Psoas muscle (tissue), 8 donors: ENCODE data around the gene PSMA4. TPM values are rescaled to one million over a fixed set of nuclear protein-coding genes. Genes with fewer than 3 reads are reported as not detected.
"Not testable (repeated sequence)": the region's sequence is repeated elsewhere in the genome, so short reads cannot be mapped to it uniquely, and the experiment has no call there.

Source experiments
- ATAC-seq, 4 donors: fragments of 200-7000 bp; cut with Tn5 transposase; one replicate each; pipeline ENCODE4 v1.9.1; 2020; ENCODE audit warnings: moderate library complexity in 3 of 4, mild to moderate bottlenecking in 2 of 4
- DNase-seq, 2 donors: peaks; one replicate each; pipeline ENCODE4 v3.0.0-alpha.2; 2020
- H3K27ac ChIP-seq: fragments of 200-600 bp; one replicate; pipeline ENCODE4 v1.8.0; 2022
- H3K27me3 ChIP-seq, 3 donors: fragments of 200-600 bp in 1 of 3; one replicate each; pipeline versions ENCODE4 v1.6.1 to v1.8.0; 2013 to 2022; ENCODE audit warnings: low read length in 2 of 3, mild to moderate bottlenecking in 2 of 3, moderate library complexity in 1 of 3; ENCODE audit not compliant: insufficient read depth in 3 of 3
- H3K36me3 ChIP-seq, 2 donors: fragments of 200-600 bp in 1 of 2; one replicate each; pipeline versions ENCODE4 v1.6.1 to v1.8.0; 2013 to 2022; ENCODE audit warnings: low read depth in 1 of 2, mild to moderate bottlenecking in 1 of 2, moderate library complexity in 1 of 2; ENCODE audit not compliant: insufficient read depth in 1 of 2
- H3K4me1 ChIP-seq: fragments of 200-600 bp; one replicate; pipeline ENCODE4 v1.8.0; 2022
- H3K4me3 ChIP-seq: fragments of 200-600 bp; one replicate; pipeline ENCODE4 v1.8.0; 2022; ENCODE audit warnings: mild to moderate bottlenecking
- H3K9me3 ChIP-seq: fragments of 200-600 bp; one replicate; pipeline ENCODE4 v1.8.0; 2022
- WGBS, 3 donors: extraction: QIAGEN DNeasy Blood & Tissue Kit; methylation state at CpG; one replicate each; pipeline versions ENCODE4 v1.1.6 to v1.1.7; 2013; 5-methylcytosine and 5-hydroxymethylcytosine counted together
- intact Hi-C, 2 donors: fragments of 100-400 bp; cut with DNase I; formaldehyde crosslinking; loops; one replicate each; pipeline versions ENCODE4 v1.11.0 to v1.14.2; 2022
- polyA plus RNA-seq, 3 donors: library from polyadenylated mRNA; stranded (reverse); fragments of 200-250 nt; gene quantifications; one replicate each; pipeline ENCODE4 v1.2.3, GENCODE V29; 2013
- total RNA-seq, 4 donors: library from RNA; stranded (reverse); fragmentation: NEBNext Ultra II Directional in 2 of 4; extraction: Animal tissue kit (Norgen Biotek cat#: 25700) in 2 of 4; gene quantifications; one replicate each; pipeline versions ENCODE4 v1.2.1 to v1.2.4, GENCODE V29; 2021 to 2023
- TF ChIP-seq, protein P1 (sequence below): fragments of 200-600 bp; IDR thresholded peaks from one replicate; pipeline ENCODE4 v1.8.0; 2022; ENCODE audit warnings: antibody characterized with exemption
- donor health status: healthy with polysubstance abuse.
- donor health status: DM: no; HTN: no; CAD: no; lungs with moderate emphysema.
- donor health status: Bipolar disorder and iron deficiency.
- donor health status: healthy.
- donor health status: DM: yes; HTN: yes; CAD: no.
- donor health status: DM: no; HTN: no; CAD: no.
- donor health status: DM: no; HTN: no; CAD: no.
- donor health status: DM: yes; HTN: yes; CAD: no.

The PSMA4 gene
- total and polyA plus RNA-seq, 7 donors: 94.3 to 487 (median 227) TPM

DNA sequence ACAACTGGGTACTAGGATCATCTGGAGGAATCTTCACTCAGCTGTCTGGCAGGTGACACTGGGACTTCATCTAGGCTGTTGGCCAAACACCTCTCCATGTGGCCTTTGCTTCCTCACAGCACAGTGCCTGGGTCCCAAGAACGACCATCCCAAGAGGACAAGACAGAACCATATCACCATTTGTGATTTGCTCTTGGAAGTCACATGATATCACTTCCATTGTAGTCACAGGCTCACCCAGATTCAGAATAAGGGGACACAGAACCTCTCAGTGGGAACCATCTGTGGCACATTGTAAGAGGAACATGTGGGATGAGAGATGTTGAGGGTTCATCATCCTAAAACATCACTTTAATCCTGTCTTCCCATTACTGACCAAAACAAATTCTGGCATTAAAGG, 1.9 kb upstream of the PSMA4 start:
- Histone ChIP-seq H3K4me3 (no peak overlapping the region), H3K36me3 (peaks cover 10 to 17% of the 10 kb centered on the region in 2 donors), H3K9me3 (no peaks in the 10 kb centered on the region), H3K27ac (no peak overlapping the region), H3K4me1 (peaks cover 11% of the 10 kb centered on the region), H3K27me3 (no peaks in the 10 kb centered on the region)
- 63 to 82% (median 67%) methylated on average over 1 of the region's 1 CpG for WGBS, 3 donors
- no peak for ATAC-seq
- no peak for DNase-seq
- TF ChIP-seq, protein P1, sequence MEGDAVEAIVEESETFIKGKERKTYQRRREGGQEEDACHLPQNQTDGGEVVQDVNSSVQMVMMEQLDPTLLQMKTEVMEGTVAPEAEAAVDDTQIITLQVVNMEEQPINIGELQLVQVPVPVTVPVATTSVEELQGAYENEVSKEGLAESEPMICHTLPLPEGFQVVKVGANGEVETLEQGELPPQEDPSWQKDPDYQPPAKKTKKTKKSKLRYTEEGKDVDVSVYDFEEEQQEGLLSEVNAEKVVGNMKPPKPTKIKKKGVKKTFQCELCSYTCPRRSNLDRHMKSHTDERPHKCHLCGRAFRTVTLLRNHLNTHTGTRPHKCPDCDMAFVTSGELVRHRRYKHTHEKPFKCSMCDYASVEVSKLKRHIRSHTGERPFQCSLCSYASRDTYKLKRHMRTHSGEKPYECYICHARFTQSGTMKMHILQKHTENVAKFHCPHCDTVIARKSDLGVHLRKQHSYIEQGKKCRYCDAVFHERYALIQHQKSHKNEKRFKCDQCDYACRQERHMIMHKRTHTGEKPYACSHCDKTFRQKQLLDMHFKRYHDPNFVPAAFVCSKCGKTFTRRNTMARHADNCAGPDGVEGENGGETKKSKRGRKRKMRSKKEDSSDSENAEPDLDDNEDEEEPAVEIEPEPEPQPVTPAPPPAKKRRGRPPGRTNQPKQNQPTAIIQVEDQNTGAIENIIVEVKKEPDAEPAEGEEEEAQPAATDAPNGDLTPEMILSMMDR: no peak
- intact Hi-C loops: no loop called here

DNA sequence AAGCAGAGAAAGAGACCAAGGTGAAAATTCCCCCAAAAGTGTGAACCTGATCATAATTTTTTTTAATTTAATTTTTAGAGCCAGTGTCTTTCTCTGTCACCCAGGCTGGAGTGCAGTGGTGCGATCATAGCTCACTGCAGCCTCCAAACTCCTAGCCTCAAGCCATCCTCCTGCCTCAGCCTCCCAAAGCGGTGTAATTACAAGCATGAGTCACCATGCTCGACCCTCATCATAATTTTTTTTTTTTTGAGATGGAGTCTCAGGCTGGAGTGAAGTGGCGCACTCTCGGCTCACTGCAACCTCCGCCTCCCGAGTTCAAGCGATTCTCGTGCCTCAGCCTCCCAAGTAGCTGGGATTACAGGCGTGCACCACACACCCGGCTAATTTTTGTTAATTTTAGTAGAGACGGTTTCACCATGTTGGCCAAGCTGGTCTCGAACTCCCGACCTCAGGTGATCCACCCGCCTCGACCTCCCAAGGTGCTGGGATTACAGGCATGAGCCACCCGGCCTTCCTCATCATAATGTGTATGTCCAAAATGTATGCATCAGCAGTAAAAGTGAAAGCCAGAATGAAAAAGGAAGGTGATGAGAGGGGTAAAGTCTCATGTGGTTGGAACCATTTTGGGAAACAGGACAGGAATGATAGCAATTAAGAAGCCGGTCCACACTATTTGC, 642 bp upstream of the PSMA4 start:
- H3K9me3 ChIP-seq, H3K27me3 ChIP-seq, DNase-seq: not testable (repeated sequence)
- peak in 2 of 4 donors; percentile 3 to 16 for ATAC-seq
- intact Hi-C loops: loop anchor here in 1 of 2 donors (5.0 kb wide), 1 partner anchor 102 kb away; the partner anchor contains the start of gene IREB2
- peak overlapping the region; percentile 80 for H3K4me3 ChIP-seq
- H3K27ac ChIP-seq: peak overlapping the region; percentile 96
- WGBS, 3 donors: 70 to 77% (median 71%) methylated on average over 18 of the region's 18 CpGs
- peaks cover 11% of the 10 kb centered on the region for H3K4me1 ChIP-seq
- peaks cover 11 to 29% of the 10 kb centered on the region in 2 donors for H3K36me3 ChIP-seq

DNA sequence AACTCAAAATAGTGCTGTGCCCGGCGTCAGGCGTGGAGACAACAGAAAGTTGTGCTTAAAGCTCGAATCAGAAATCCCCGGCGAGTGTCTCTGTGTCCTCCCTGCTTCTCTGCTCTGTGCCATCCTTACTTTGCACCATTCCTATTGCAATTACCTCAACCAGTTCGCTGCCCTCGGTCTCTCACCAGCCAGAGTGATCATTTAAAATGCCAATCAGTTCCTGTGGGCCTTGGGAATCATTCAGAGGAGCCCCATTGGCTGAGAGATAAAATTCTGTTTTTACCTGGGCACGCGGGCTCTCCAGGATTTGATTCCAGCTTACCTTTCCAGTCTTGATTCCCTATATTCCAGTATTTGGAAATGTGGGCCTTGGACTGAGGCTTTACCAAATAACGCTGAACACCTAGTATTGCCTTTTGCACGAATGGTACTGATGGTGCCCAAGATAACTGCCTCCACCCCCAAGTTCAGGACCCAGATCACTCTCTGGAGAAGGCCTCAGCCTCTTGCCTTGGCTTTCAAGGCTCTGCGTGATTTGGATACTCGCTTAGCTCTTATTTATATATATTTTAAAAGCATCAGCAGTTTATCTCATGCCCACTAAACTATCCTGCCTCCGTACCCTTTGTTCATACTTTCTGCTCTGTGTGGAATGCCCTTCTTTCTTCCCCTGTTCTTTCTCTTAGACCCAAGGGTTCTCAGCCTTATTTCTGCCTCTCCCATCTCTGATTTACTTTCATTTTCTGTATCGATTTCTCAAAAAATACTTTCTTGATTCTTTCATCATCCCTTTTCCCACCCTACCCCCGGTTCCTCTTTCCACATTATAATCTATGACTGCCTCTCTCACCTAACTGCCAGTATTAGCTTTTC, 863 bp downstream of the PSMA4 start:
- Histone ChIP-seq H3K4me3 (peak overlapping the region; percentile 80), H3K27ac (peak overlapping the region; percentile 96), H3K4me1 (peaks cover 11% of the 10 kb centered on the region), H3K36me3 (peaks cover 18 to 44% of the 10 kb centered on the region in 2 donors), H3K9me3 (no peaks in the 10 kb centered on the region), H3K27me3 (no peaks in the 10 kb centered on the region)
- DNase-seq (no peak), ATAC-seq (peak in 1 of 4 donors; percentile 11)
- intact Hi-C loops: loop anchor here in 1 of 2 donors (5.0 kb wide), 1 partner anchor 104 kb away; the partner anchor contains the start of gene IREB2
- 4 to 7% (median 5%) methylated on average over 17 of the region's 17 CpGs for WGBS, 3 donors
- TF ChIP-seq, protein P1: no peak

DNA sequence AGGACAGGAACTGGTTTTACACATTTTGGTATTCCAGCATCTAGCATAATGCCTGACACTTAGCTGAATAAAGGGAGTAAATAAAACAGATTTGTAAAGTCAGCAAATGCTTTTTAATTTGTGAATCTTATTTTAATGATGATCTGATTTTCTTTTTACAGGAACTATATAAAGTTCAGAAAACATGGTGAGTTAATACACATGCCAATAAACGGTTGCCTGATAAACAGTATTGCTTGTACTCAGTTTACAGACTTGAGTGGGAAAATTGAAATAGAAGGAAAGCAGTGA, 1.4 kb downstream of the PSMA4 start:
- WGBS, 3 donors: 11 to 58% (median 28%) methylated on average over 1 of the region's 1 CpG
- no peaks in the 10 kb centered on the region for H3K27me3 ChIP-seq
- ATAC-seq: no peak
- H3K9me3 ChIP-seq: no peaks in the 10 kb centered on the region
- peaks cover 11% of the 10 kb centered on the region for H3K4me1 ChIP-seq
- no peak for DNase-seq
- H3K27ac ChIP-seq: no peak overlapping the region
- TF ChIP-seq, protein P1: no peak
- H3K4me3 ChIP-seq: peak overlapping the region; percentile 80
- peaks cover 19 to 49% of the 10 kb centered on the region in 2 donors for H3K36me3 ChIP-seq
- intact Hi-C loops: loop anchor here in 1 of 2 donors (5.0 kb wide), 1 partner anchor 104 kb away; the partner anchor contains the start of gene IREB2

DNA sequence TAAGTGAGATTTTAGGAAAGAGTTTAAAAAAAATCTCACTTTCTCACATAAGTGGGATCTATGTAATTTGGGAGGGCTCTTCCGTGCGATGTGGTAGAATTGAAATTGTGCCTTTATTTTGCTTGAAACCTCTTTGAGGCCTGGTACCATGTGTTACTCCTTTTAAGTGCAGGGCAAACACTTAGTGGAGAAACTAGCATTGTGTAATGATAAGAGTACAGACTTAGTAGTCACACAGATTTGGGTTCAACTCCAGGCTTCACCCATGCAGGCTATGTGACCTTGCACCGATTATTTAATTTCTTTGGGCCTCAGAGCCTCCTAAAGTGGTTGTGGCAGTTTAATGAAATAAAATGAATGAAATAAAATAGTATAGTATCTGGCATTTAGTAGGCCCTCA, 2.4 kb downstream of the PSMA4 start:
- ATAC-seq (no peak), DNase-seq (no peak)
- TF ChIP-seq, protein P1: no peak
- H3K9me3 ChIP-seq: no peaks in the 10 kb centered on the region
- H3K4me1 ChIP-seq: peaks cover 11% of the 10 kb centered on the region
- intact Hi-C loops: loop anchor here in 1 of 2 donors (5.0 kb wide), 1 partner anchor 105 kb away; the partner anchor contains the start of gene IREB2
- no peak overlapping the region for H3K4me3 ChIP-seq
- no peaks in the 10 kb centered on the region for H3K27me3 ChIP-seq
- WGBS, 3 donors: 91 to 97% (median 91%) methylated on average over 3 of the region's 3 CpGs
- H3K36me3 ChIP-seq: peaks cover 19 to 59% of the 10 kb centered on the region in 2 donors
- no peak overlapping the region for H3K27ac ChIP-seq
